H1 (cell line): ENCODE measurements around the gene MMP24. TPM values are rescaled to one million over a fixed set of nuclear protein-coding genes. Genes with fewer than 3 reads are reported as not detected.

Experiments used
- CTCF ChIA-PET: fragments of 300-600 bp; sonication (Branson Sonifier 250); formaldehyde crosslinking; loops from one replicate; lab custom pipeline; 2021; ENCODE audit not compliant: partially characterized antibody; lab: Charles Lee
- POLR2A ChIA-PET: fragments of 300-600 bp; sonication (Branson Sonifier 250); formaldehyde crosslinking; loops from one replicate; lab custom pipeline; 2021; ENCODE audit warnings: inconsistent platforms; ENCODE audit not compliant: partially characterized antibody; lab: Charles Lee
- DNase-seq, 2 experiments: peaks; one replicate each; pipeline versions ENCODE4 v3.0.0 to v3.0.0-alpha.2; 2010 to 2022; ENCODE audit warnings: low spot score in 2 of 2, low read depth in 1 of 2, mixed read lengths in 1 of 2
- FAIRE-seq: peaks from 2 replicates; lab custom pipeline; 2011; peaks lifted over from hg19 to GRCh38; lab: Jason Lieb, UNC
- H2AFZ ChIP-seq: 2 replicates; pipeline ENCODE4 v1.8.1; 2012; ENCODE audit warnings: low read length, inconsistent platforms
- H2AK5ac ChIP-seq: 2 replicates; pipeline ENCODE4 v1.6.1; 2013; ENCODE audit warnings: low read depth, low read length
- H2BK120ac ChIP-seq: replicated peaks from 2 replicates; pipeline ENCODE3; 2013; ENCODE audit warnings: low read depth, low read length, inconsistent platforms
- H2BK12ac ChIP-seq: 2 replicates; pipeline ENCODE4 v1.6.1; 2013; ENCODE audit warnings: low read depth, low read length
- H2BK15ac ChIP-seq: 2 replicates; pipeline ENCODE4 v1.6.1; 2013; ENCODE audit warnings: low read length
- H2BK20ac ChIP-seq: 2 replicates; pipeline ENCODE4 v1.6.1; 2013; ENCODE audit warnings: low read length
- H2BK5ac ChIP-seq: 2 replicates; pipeline ENCODE4 v1.6.1; 2013; ENCODE audit warnings: low read depth, low read length
- H3K14ac ChIP-seq: 2 replicates; pipeline ENCODE4 v1.6.1; 2013; ENCODE audit warnings: inconsistent platforms; ENCODE audit not compliant: insufficient read length
- H3K18ac ChIP-seq: 2 replicates; pipeline ENCODE4 v1.6.1; 2013; ENCODE audit warnings: low read length; ENCODE audit errors: extremely low read depth
- H3K23ac ChIP-seq: 2 replicates; pipeline ENCODE4 v1.6.1; 2013; ENCODE audit warnings: inconsistent platforms; ENCODE audit not compliant: insufficient read length
- H3K23me2 ChIP-seq: 2 replicates; pipeline ENCODE4 v1.6.1; 2013; ENCODE audit warnings: low read depth, low read length
- H3K27ac ChIP-seq: 2 replicates; pipeline ENCODE4 v1.6.1; 2011; ENCODE audit warnings: low read depth, low read length, inconsistent platforms
- H3K27me3 ChIP-seq, 4 experiments: replicated peaks in 1 of 4; 1 replicate in 1 of 4; 2 replicates in 3 of 4; pipeline versions ENCODE4 v1.6.1 to v1.8.1; 2011 to 2013; ENCODE audit warnings: low read length in 3 of 4, mild to moderate bottlenecking in 3 of 4, inconsistent platforms in 2 of 4, mixed read lengths in 2 of 4, moderate library complexity in 1 of 4; ENCODE audit not compliant: control insufficient read depth in 3 of 4, insufficient read depth in 3 of 4; ENCODE audit errors: extremely low read depth in 1 of 4
- H3K36me3 ChIP-seq, 4 experiments: 2 replicates each; pipeline versions ENCODE4 v1.6.1 to v1.8.1; 2011 to 2013; ENCODE audit warnings: mild to moderate bottlenecking in 4 of 4, low read length in 3 of 4, moderate library complexity in 2 of 4, control low read depth in 1 of 4, inconsistent platforms in 1 of 4; ENCODE audit not compliant: insufficient read depth in 4 of 4, control insufficient read depth in 2 of 4
- H3K4ac ChIP-seq: replicated peaks from 2 replicates; pipeline ENCODE3; 2013; ENCODE audit warnings: low read length, low read depth, mixed read lengths, inconsistent platforms; ENCODE audit not compliant: insufficient read length
- H3K4me1 ChIP-seq, 4 experiments: replicated peaks in 1 of 4; 1 replicate in 1 of 4; 2 replicates in 3 of 4; pipeline versions ENCODE4 v1.6.1 to v1.8.1; 2011 to 2013; ENCODE audit warnings: low read length in 3 of 4, inconsistent platforms in 2 of 4, mixed read lengths in 1 of 4; ENCODE audit not compliant: insufficient read depth in 4 of 4, control insufficient read depth in 3 of 4
- H3K4me2 ChIP-seq, 2 experiments: 2 replicates each; pipeline versions ENCODE4 v1.6.1 to v1.8.1; 2011 to 2013; ENCODE audit warnings: low read depth in 2 of 2, low read length in 2 of 2, control low read depth in 1 of 2, inconsistent platforms in 1 of 2, mild to moderate bottlenecking in 1 of 2; ENCODE audit not compliant: insufficient read depth in 1 of 2
- H3K4me3 ChIP-seq, 4 experiments: fragments of 200-600, 300-600 bp in 1 of 4; sonication (generic), shearing (Covaris generic), sonication (Bioruptor Twin) in 1 of 4; 2 replicates each; pipeline versions ENCODE4 v1.5.1 to v1.8.1; 2011 to 2016; ENCODE audit warnings: low read length in 4 of 4, low read depth in 3 of 4, control low read depth in 2 of 4, inconsistent platforms in 2 of 4, mild to moderate bottlenecking in 2 of 4, mixed read lengths in 1 of 4, moderate library complexity in 1 of 4; ENCODE audit not compliant: insufficient read depth in 2 of 4; ENCODE audit errors: extremely low read depth in 1 of 4
- H3K56ac ChIP-seq: replicated peaks from 2 replicates; pipeline ENCODE3; 2013; ENCODE audit warnings: low read depth, mild to moderate bottlenecking, mixed read lengths, low read length, inconsistent platforms; ENCODE audit not compliant: insufficient read length
- H3K79me1 ChIP-seq: 2 replicates; pipeline ENCODE4 v1.6.1; 2013; ENCODE audit warnings: low read depth, low read length, control low read depth
- H3K79me2 ChIP-seq, 2 experiments: 2 replicates each; pipeline versions ENCODE4 v1.6.1 to v1.8.1; 2012 to 2013; ENCODE audit warnings: low read length in 2 of 2, mild to moderate bottlenecking in 2 of 2, inconsistent platforms in 1 of 2; ENCODE audit not compliant: insufficient read depth in 2 of 2, control insufficient read depth in 1 of 2
- H3K9ac ChIP-seq, 4 experiments: replicated peaks in 1 of 4; 1 replicate in 1 of 4; 2 replicates in 3 of 4; pipeline versions ENCODE4 v1.6.1 to v1.8.1; 2011 to 2013; ENCODE audit warnings: low read depth in 3 of 4, low read length in 3 of 4, control low read depth in 2 of 4, mild to moderate bottlenecking in 2 of 4, moderate library complexity in 2 of 4, inconsistent platforms in 1 of 4; ENCODE audit errors: extremely low read depth in 1 of 4
- H3K9me3 ChIP-seq, 2 experiments: 2 replicates each; pipeline versions ENCODE4 v1.6.1 to v1.8.1; 2012 to 2013; ENCODE audit warnings: mild to moderate bottlenecking in 2 of 2, moderate library complexity in 2 of 2, control low read depth in 1 of 2, inconsistent platforms in 1 of 2, low read depth in 1 of 2, low read length in 1 of 2, mixed read lengths in 1 of 2; ENCODE audit not compliant: insufficient read depth in 2 of 2
- H4K20me1 ChIP-seq, 2 experiments: replicated peaks in 1 of 2; 2 replicates each; pipeline versions ENCODE3 to v1.8.1; 2011 to 2013; ENCODE audit warnings: inconsistent platforms in 2 of 2, low read length in 2 of 2, mild to moderate bottlenecking in 1 of 2; ENCODE audit not compliant: insufficient read depth in 2 of 2, control insufficient read depth in 1 of 2
- H4K5ac ChIP-seq: 2 replicates; pipeline ENCODE4 v1.6.1; 2013; ENCODE audit warnings: low read length, low read depth, mixed read lengths, inconsistent platforms; ENCODE audit not compliant: insufficient read length
- H4K8ac ChIP-seq: 2 replicates; pipeline ENCODE4 v1.8.0; 2013; ENCODE audit warnings: mild to moderate bottlenecking, moderate library complexity, low read length, inconsistent platforms; ENCODE audit not compliant: insufficient read depth; ENCODE audit errors: extremely low read depth
- H4K91ac ChIP-seq: replicated peaks from 2 replicates; pipeline ENCODE3; 2013; ENCODE audit warnings: low read length, mixed read lengths, inconsistent platforms; ENCODE audit not compliant: insufficient read length
- BACH1 ChIP-seq: IDR thresholded peaks from 2 replicates; pipeline ENCODE4 v1.6.1; 2012; ENCODE audit warnings: low read length, improper control_type of control experiment
- CREB1 ChIP-seq: IDR thresholded peaks from 2 replicates; pipeline ENCODE4 v1.6.1; 2012; ENCODE audit warnings: inconsistent platforms
- CTBP2 ChIP-seq: IDR thresholded peaks from 2 replicates; pipeline ENCODE4 v1.7.0; 2011; ENCODE audit warnings: borderline replicate concordance, mild to moderate bottlenecking, moderate library complexity, mixed read lengths, low read length; ENCODE audit not compliant: insufficient read depth, insufficient read length
- GTF2F1 ChIP-seq: IDR thresholded peaks from 2 replicates; pipeline ENCODE4 v1.6.1; 2012; ENCODE audit warnings: low read depth, low read length, improper control_type of control experiment, borderline replicate concordance
- RXRA ChIP-seq: IDR thresholded peaks from 2 replicates; pipeline ENCODE4 v1.6.1; 2011; ENCODE audit warnings: low read depth, mild to moderate bottlenecking, low read length, moderate library complexity; ENCODE audit not compliant: insufficient read depth
- SIX5 ChIP-seq: IDR thresholded peaks from 2 replicates; pipeline ENCODE4 v1.6.1; 2011; ENCODE audit warnings: mild to moderate bottlenecking, low read depth, low read length
- whole genome bisulfite sequencing, 2 experiments: shearing (Covaris generic) in 1 of 2; methylation state at CpG; one replicate each; pipeline versions ENCODE4 v1.1.6 to v1.1.7; 2013 to 2015; ENCODE audit warnings: low lambda C conversion rate in 2 of 2, mixed read lengths in 2 of 2, inconsistent platforms in 1 of 2, low coverage in 1 of 2, missing lambda C conversion rate in 1 of 2; ENCODE audit not compliant: insufficient replicate concordance in 2 of 2, insufficient coverage in 1 of 2, insufficient read length in 1 of 2; ENCODE audit errors: extremely low coverage in 1 of 2, missing lambda C conversion rate in 1 of 2; 5-methylcytosine and 5-hydroxymethylcytosine counted together
- polyA plus RNA-seq, 7 experiments: library from polyadenylated mRNA; depleted of rRNA in 3 of 7; stranded (reverse) in 5 of 7; unstranded in 2 of 7; fragments of >200 nt in 5 of 7; fragments of 200-250 nt in 2 of 7; gene quantifications; 1 replicate in 5 of 7; 2 replicates in 1 of 7; 4 replicates in 1 of 7; pipeline versions ENCODE4 v1.2.1 to v1.2.3, GENCODE V29; 2011 to 2013; ENCODE audit warnings: missing spikeins in 2 of 7, mixed read lengths in 2 of 7
- total RNA-seq: library from RNA; stranded (reverse); fragmentation: NEBNext Ultra II Directional; extraction: Animal tissue kit (Norgen Biotek cat#: 25700); gene quantifications from 2 replicates; pipeline ENCODE4 v1.2.1, GENCODE V29; 2021

Gene MMP24
- total and polyA plus RNA-seq, 2 of the 8 experiments (the other 6 are each of a cell fraction or from before 2014, with no cell fraction given) = 18.8 to 21.4 TPM

DNA sequence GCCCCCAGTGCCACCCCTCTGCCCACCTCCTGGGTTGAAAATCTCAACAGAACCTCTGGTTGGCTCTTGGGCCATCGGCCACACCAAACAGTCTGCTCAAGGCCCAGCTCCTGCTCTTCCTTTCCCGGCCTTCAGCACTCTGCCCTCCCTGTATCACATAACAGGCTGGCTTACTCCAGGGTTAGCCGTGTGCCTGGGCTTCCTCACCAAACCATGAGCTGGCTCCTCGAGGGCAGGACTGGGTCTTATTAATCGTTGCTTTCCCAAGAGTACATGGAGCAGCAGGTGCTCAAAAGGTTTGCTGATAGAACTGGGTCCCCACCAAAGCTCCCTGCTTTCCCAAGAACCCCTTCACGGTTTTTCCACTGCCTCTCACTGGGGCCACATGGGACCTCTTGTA lies 78.5 kb downstream of the MMP24 start:
- H2AK5ac ChIP-seq = no peak overlapping the region
- no peak for TF ChIP-seq SIX5
- TF ChIP-seq BACH1 = no peak
- no peak for TF ChIP-seq CTBP2
- no peak for TF ChIP-seq GTF2F1
- no peak for TF ChIP-seq CREB1
- no peak for TF ChIP-seq RXRA
- CTCF ChIA-PET = interaction anchor here (1.1 to 13.8 kb wide), 14 partner anchors 8 to 209 kb away, joined by 3 to 141 read pairs (median 10); partner anchors contain the start of genes EDEM2, EIF6, FAM83C and MMP24OS
- 89% methylated on average over 6 of the region's 6 CpGs; no CpG with 5 or more reads in 1 of the 2 experiments for WGBS, 2 experiments
- H3K9me3 ChIP-seq = no peaks in the 10 kb centered on the region
- H3K23ac ChIP-seq = no peak overlapping the region
- H3K4me1 ChIP-seq = peaks cover 0 to 4% (median 2%) of the 10 kb centered on the region in 4 experiments; a peak in 2 of 7 replicates
- no peak overlapping the region for H4K8ac ChIP-seq
- H2BK12ac ChIP-seq = no peak overlapping the region
- no peak overlapping the region for H3K27ac ChIP-seq
- H3K9ac ChIP-seq = no peak overlapping the region
- H4K5ac ChIP-seq = no peak overlapping the region
- H2AFZ ChIP-seq = no peak overlapping the region
- no peak for DNase-seq
- H3K79me1 ChIP-seq = no peaks in the 10 kb centered on the region
- no peaks in the 10 kb centered on the region for H3K27me3 ChIP-seq
- H3K56ac ChIP-seq = no peak overlapping the region
- H2BK120ac ChIP-seq = no peak overlapping the region
- H3K23me2 ChIP-seq = no peaks in the 10 kb centered on the region
- POLR2A ChIA-PET = interaction anchor here (1.1 to 2.3 kb wide), 6 partner anchors 21 to 150 kb away, joined by 3 to 11 read pairs (median 6); partner anchors contain the start of genes CEP250, EIF6 and MMP24OS
- no peaks in the 10 kb centered on the region for H3K79me2 ChIP-seq
- no peak overlapping the region for H2BK15ac ChIP-seq
- no peak overlapping the region for H3K4me3 ChIP-seq
- H3K4me2 ChIP-seq = no peak overlapping the region
- no peaks in the 10 kb centered on the region for H4K20me1 ChIP-seq
- no peak for FAIRE-seq
- no peak overlapping the region for H4K91ac ChIP-seq
- H3K36me3 ChIP-seq = no peaks in the 10 kb centered on the region
- H2BK5ac ChIP-seq = no peak overlapping the region
- no peak overlapping the region for H2BK20ac ChIP-seq
- H3K18ac ChIP-seq = no peak overlapping the region
- H3K14ac ChIP-seq = no peak overlapping the region
- H3K4ac ChIP-seq = no peak overlapping the region
